HCT116 (cell line): ENCODE measurements around the gene TDP1. TPM values are rescaled to one million over a fixed set of nuclear protein-coding genes. Genes with fewer than 3 reads are reported as not detected.

Experiments
- ATAC-seq: fragments of 200-7000 bp; cut with Tn5 transposase; 2 replicates; pipeline ENCODE4 v1.9.1; 2020; ENCODE audit warnings: mild to moderate bottlenecking, moderate library complexity
- BruUV-seq: library from RNA; stranded (reverse); fragments of 400-500 nt; replicated peaks from 2 replicates; lab custom pipeline; 2021; lab: Mats Ljungman, UMichigan
- CTCF ChIA-PET: fragments of 300-600 bp; sonication (Branson Sonifier 250); formaldehyde crosslinking; loops from one replicate; lab custom pipeline; 2021; ENCODE audit warnings: antibody characterized with exemption; lab: Charles Lee
- POLR2A ChIA-PET: fragments of 300-600, 350-600 bp; sonication (Branson Sonifier 250); formaldehyde crosslinking; loops from one replicate; lab custom pipeline; 2021; ENCODE audit warnings: antibody characterized with exemption; lab: Charles Lee
- RAD21 ChIA-PET, 2 experiments: fragments of 300-600 bp; sonication (Branson Sonifier 250); formaldehyde crosslinking; loops; one replicate each; lab custom pipeline; 2023; ENCODE audit warnings: low total read pairs in 2 of 2; ENCODE audit not compliant: uncharacterized antibody in 2 of 2, unreplicated experiment in 2 of 2, low non-redundant PET in 1 of 2; lab: Charles Lee
- DNase-seq: peaks from one replicate; pipeline ENCODE4 v3.0.0-alpha.2; 2010; ENCODE audit warnings: low read depth, low spot score
- H2AFZ ChIP-seq: fragments of 200-600 bp; shearing (Covaris generic), sonication (generic); 2 replicates; pipeline ENCODE4 v1.6.1; 2017; ENCODE audit warnings: low read depth, mixed run types, mixed read lengths, antibody characterized with exemption, low read length; ENCODE audit not compliant: poor library complexity, severe bottlenecking
- H3K27ac ChIP-seq: 2 replicates; pipeline ENCODE4 v1.5.1; 2012; ENCODE audit warnings: low read depth, low read length
- H3K27me3 ChIP-seq: fragments of 200-600 bp; sonication (generic); 2 replicates; pipeline ENCODE4 v1.6.1; 2016; ENCODE audit warnings: mixed run types, low read length, mixed read lengths; ENCODE audit not compliant: insufficient read depth
- H3K36me3 ChIP-seq, 2 experiments: fragments of 200-500 bp in 1 of 2; fragments of 200-600 bp in 1 of 2; sonication (Bioruptor generic) in 1 of 2; sonication (generic) in 1 of 2; 2 replicates each; pipeline versions ENCODE4 v1.5.1 to v1.6.1; 2014 to 2016; ENCODE audit warnings: low read length in 2 of 2, inconsistent platforms in 1 of 2, mixed read lengths in 1 of 2, mixed run types in 1 of 2; ENCODE audit not compliant: insufficient read depth in 2 of 2, control insufficient read depth in 1 of 2
- H3K4me1 ChIP-seq, 2 experiments: fragments of 200-600 bp in 1 of 2; sonication (generic) in 1 of 2; 2 replicates each; pipeline versions ENCODE4 v1.5.1 to v1.6.1; 2012 to 2017; ENCODE audit warnings: low read length in 2 of 2, inconsistent platforms in 1 of 2, mild to moderate bottlenecking in 1 of 2, mixed read lengths in 1 of 2, mixed run types in 1 of 2, moderate library complexity in 1 of 2; ENCODE audit not compliant: insufficient read depth in 2 of 2, control insufficient read depth in 1 of 2
- H3K4me2 ChIP-seq: fragments of 200-600 bp; sonication (generic); 2 replicates; pipeline ENCODE4 v1.6.1; 2017; ENCODE audit warnings: mixed run types, low read length, mixed read lengths
- H3K4me3 ChIP-seq, 2 experiments: fragments of 200-600 bp in 1 of 2; sonication (generic) in 1 of 2; replicated peaks in 1 of 2; 2 replicates each; pipeline ENCODE4 v1.5.1; 2011 to 2016; ENCODE audit warnings: low read length in 2 of 2, control low read depth in 1 of 2, low read depth in 1 of 2, mild to moderate bottlenecking in 1 of 2, mixed read lengths in 1 of 2, mixed run types in 1 of 2
- H3K79me2 ChIP-seq: fragments of 200-600 bp; sonication (generic); 2 replicates; pipeline ENCODE4 v1.6.1; 2017; ENCODE audit warnings: mild to moderate bottlenecking, mixed run types, low read length, moderate library complexity, mixed read lengths; ENCODE audit not compliant: insufficient read depth
- H3K9ac ChIP-seq: fragments of 200-600 bp; sonication (generic); 2 replicates; pipeline ENCODE4 v1.6.1; 2016; ENCODE audit warnings: low read length, mixed read lengths
- H3K9me2 ChIP-seq: fragments of 200-600 bp; sonication (generic), shearing (Covaris generic); 2 replicates; pipeline ENCODE4 v1.6.1; 2017; ENCODE audit warnings: mixed run types, mild to moderate bottlenecking, moderate library complexity; ENCODE audit not compliant: insufficient read depth
- H3K9me3 ChIP-seq, 2 experiments: fragments of 200-500 bp in 1 of 2; fragments of 200-600 bp in 1 of 2; sonication (Bioruptor generic) in 1 of 2; sonication (generic) in 1 of 2; 2 replicates each; pipeline ENCODE4 v1.6.1; 2014 to 2017; ENCODE audit warnings: low read length in 2 of 2, mixed read lengths in 2 of 2, inconsistent platforms in 1 of 2, low read depth in 1 of 2, mild to moderate bottlenecking in 1 of 2, mixed run types in 1 of 2, moderate library complexity in 1 of 2; ENCODE audit not compliant: control insufficient read depth in 1 of 2, insufficient read depth in 1 of 2
- H4K20me1 ChIP-seq: fragments of 200-600 bp; sonication (generic), shearing (Covaris generic); 2 replicates; pipeline ENCODE4 v1.6.1; 2017; ENCODE audit warnings: mixed run types, mild to moderate bottlenecking, moderate library complexity; ENCODE audit not compliant: insufficient read depth
- CBX3 ChIP-seq: IDR thresholded peaks from 2 replicates; pipeline ENCODE4 v1.6.1; 2012; ENCODE audit warnings: low read depth
- CEBPB ChIP-seq: IDR thresholded peaks from 2 replicates; pipeline ENCODE4 v1.6.1; 2012; ENCODE audit warnings: low read depth
- EGR1 ChIP-seq: IDR thresholded peaks from 2 replicates; pipeline ENCODE4 v1.6.1; 2012; ENCODE audit warnings: low read depth
- POLR2A ChIP-seq: IDR thresholded peaks from 2 replicates; pipeline ENCODE4 v1.7.0; 2011; ENCODE audit warnings: borderline replicate concordance; ENCODE audit not compliant: insufficient read depth, insufficient read length; ENCODE audit errors: extremely low read depth
- RAD21 ChIP-seq: IDR thresholded peaks from 2 replicates; pipeline ENCODE4 v1.6.1; 2012; ENCODE audit warnings: low read depth, mild to moderate bottlenecking
- SIN3A ChIP-seq: IDR thresholded peaks from 2 replicates; pipeline ENCODE4 v1.6.1; 2012; ENCODE audit warnings: low read depth
- TCF7L2 ChIP-seq: IDR thresholded peaks from 2 replicates; pipeline ENCODE4 v1.7.0; 2011; ENCODE audit warnings: borderline replicate concordance, inconsistent platforms; ENCODE audit not compliant: insufficient read depth, insufficient read length; ENCODE audit errors: extremely low read depth
- YY1 ChIP-seq: IDR thresholded peaks from 2 replicates; pipeline ENCODE4 v1.6.1; 2011; ENCODE audit warnings: low read length, low read depth, moderate library complexity, mild to moderate bottlenecking; ENCODE audit not compliant: insufficient replicate concordance; ENCODE audit errors: extremely low read depth
- ZFX ChIP-seq: fragments of 450-650 bp; IDR thresholded peaks from 2 replicates; pipeline ENCODE4 v1.6.1; 2017
- intact Hi-C: fragments of 100-400 bp; cut with micrococcal nuclease; formaldehyde crosslinking; loops from 2 replicates; pipeline ENCODE4 v1.10.0; 2022
- total RNA-seq: library from RNA; stranded (reverse); gene quantifications from one replicate; pipeline ENCODE4 v1.2.1, GENCODE V29; 2021; ENCODE audit not compliant: unreplicated experiment
- TF ChIP-seq, protein P1 (sequence below): IDR thresholded peaks from 2 replicates; pipeline ENCODE4 v1.6.1; 2011; ENCODE audit warnings: mild to moderate bottlenecking, low read length, moderate library complexity; ENCODE audit not compliant: insufficient replicate concordance; ENCODE audit errors: extremely low read depth

Gene TDP1
- total RNA-seq, 1 experiment from 2014 or later, result 37.1 TPM

DNA sequence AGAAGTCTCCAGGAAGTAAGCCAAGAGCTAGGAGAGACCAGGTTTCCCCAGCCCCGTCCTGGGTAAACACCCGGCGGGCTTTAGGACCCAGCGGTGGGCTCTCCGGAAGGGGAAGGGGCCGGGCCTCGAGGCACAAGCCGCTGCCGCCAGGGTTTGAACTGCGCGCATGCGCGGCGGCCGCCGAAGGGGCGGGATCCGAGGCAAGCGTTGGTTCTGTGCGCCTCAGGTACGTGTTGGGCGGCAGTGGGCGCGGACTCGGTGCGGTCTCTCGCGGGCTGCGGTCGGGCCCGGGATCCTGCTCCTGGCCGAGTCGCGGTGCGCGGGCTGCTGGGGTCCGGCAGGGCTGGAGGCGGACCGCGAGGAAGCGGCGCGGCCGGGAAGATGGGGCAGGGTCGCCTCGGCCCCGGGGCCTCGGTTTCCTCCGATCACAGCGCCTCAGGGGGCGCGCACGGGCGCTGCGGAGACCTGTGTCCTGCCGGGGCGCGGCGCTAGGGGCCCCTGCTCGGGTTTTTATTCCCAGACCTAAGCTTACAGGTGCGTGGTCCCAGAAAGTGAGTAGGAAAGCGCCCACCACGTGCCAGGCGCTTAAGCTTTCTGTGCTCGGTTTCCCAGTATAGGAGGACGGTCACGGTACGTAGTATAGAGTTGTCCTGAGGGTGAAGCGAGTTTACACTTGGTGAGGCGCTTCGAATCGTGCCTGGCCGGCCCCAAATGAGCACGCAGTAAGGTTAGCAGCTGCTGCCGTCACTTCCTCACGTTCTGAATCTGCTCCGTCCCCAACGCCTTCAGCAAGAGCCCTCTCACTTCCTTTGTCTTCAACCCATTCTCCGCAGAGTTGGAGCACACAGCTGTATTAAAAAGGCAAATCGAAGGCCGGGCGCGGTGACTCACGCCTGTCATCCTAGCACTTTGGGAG lies at the start of gene TDP1 (continued):
- TF ChIP-seq, protein P1, sequence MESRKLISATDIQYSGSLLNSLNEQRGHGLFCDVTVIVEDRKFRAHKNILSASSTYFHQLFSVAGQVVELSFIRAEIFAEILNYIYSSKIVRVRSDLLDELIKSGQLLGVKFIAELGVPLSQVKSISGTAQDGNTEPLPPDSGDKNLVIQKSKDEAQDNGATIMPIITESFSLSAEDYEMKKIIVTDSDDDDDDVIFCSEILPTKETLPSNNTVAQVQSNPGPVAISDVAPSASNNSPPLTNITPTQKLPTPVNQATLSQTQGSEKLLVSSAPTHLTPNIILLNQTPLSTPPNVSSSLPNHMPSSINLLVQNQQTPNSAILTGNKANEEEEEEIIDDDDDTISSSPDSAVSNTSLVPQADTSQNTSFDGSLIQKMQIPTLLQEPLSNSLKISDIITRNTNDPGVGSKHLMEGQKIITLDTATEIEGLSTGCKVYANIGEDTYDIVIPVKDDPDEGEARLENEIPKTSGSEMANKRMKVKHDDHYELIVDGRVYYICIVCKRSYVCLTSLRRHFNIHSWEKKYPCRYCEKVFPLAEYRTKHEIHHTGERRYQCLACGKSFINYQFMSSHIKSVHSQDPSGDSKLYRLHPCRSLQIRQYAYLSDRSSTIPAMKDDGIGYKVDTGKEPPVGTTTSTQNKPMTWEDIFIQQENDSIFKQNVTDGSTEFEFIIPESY, result no peak
- TF ChIP-seq CEBPB, result no peak
- no peak for TF ChIP-seq RAD21
- TF ChIP-seq CBX3, result peak; percentile 58; the same call in 1 of the 2 replicates
- peak; percentile 72 for TF ChIP-seq SIN3A
- TF ChIP-seq EGR1, result 0 out of 2 replicates have a peak, but pooled peaks have one; percentile 18
- TF ChIP-seq ZFX, result peak; percentile 80

- H4K20me1 ChIP-seq, result no peaks in the 10 kb centered on the region
- BruUV-seq, result no TSS peak
- RAD21 ChIA-PET, result no interaction called here
- CTCF ChIA-PET, result no interaction called here
- H2AFZ ChIP-seq, result no peak overlapping the region
- ATAC-seq (no peak), DNase-seq (no peak)
- intact Hi-C loops, result no loop called here
- no peak for TF ChIP-seq POLR2A
- TF ChIP-seq TCF7L2, result no peak
- TF ChIP-seq YY1, result no peak
- no peaks in the 10 kb centered on the region for H3K36me3 ChIP-seq
- 0 out of 4 replicates have a peak, but pooled peaks cover 0 to 3% of the 10 kb centered on the region in 2 experiments for H3K4me1 ChIP-seq
- no peaks in the 10 kb centered on the region for H3K9me3 ChIP-seq
- H3K9me2 ChIP-seq, result no peaks in the 10 kb centered on the region
- H3K9ac ChIP-seq, result no peak overlapping the region
- no peaks in the 10 kb centered on the region for H3K27me3 ChIP-seq
- no peak overlapping the region for H3K27ac ChIP-seq
- POLR2A ChIA-PET, result no interaction called here
- no peak overlapping the region for H3K4me2 ChIP-seq
- no peak overlapping the region for H3K4me3 ChIP-seq
- H3K79me2 ChIP-seq, result no peaks in the 10 kb centered on the region
Measured at GRCh38 chr14:89906000-89906399, 49.7 kb upstream of the TDP1 start.
